Measurements from ENCODE around the gene CCDC116.

CCDC116 gene

GRCh38 chr22:21680830-21681565 is 48.4 kb downstream of the CCDC116 start:
- H3K27me3 ChIP-seq (replicated peaks; ENCODE audit: control insufficient read depth, insufficient read depth, low read length), result no peaks in the 10 kb centered on the region
- no peaks in the 10 kb centered on the region for H3K9me3 ChIP-seq (ENCODE audit: control insufficient read depth, low read length)
- DNase-seq (ENCODE audit: low read depth), result no peak
- peaks cover 5% of the 10 kb centered on the region for H3K4me1 ChIP-seq (ENCODE audit: control insufficient read depth, insufficient read depth, low read length)
- H3K36me3 ChIP-seq (ENCODE audit: control insufficient read depth, insufficient read depth, low read length, severe bottlenecking), result peaks cover 39% of the 10 kb centered on the region
- no peak overlapping the region for H3K4me3 ChIP-seq (ENCODE audit: low read length)
- H3K9ac ChIP-seq (ENCODE audit: low read length), result no peak overlapping the region

- H3K9me3 ChIP-seq (ENCODE audit: control insufficient read depth, low read length), result no peaks in the 10 kb centered on the region
- H3K36me3 ChIP-seq (ENCODE audit: control insufficient read depth, insufficient read depth, low read length, severe bottlenecking), result peaks cover 44% of the 10 kb centered on the region
- peaks cover 5% of the 10 kb centered on the region for H3K4me1 ChIP-seq (ENCODE audit: control insufficient read depth, insufficient read depth, low read length)
- H3K4me3 ChIP-seq (ENCODE audit: low read length), result no peak overlapping the region
- no peak overlapping the region for H3K9ac ChIP-seq (ENCODE audit: low read length)
- no peak for DNase-seq (ENCODE audit: low read depth)
- H3K27me3 ChIP-seq (replicated peaks; ENCODE audit: control insufficient read depth, insufficient read depth, low read length), result no peaks in the 10 kb centered on the region
Measured at GRCh38 chr22:21681566-21682370, 49.2 kb downstream of the CCDC116 start.

GRCh38 chr22:21682385-21683175 is 50.0 kb downstream of the CCDC116 start:
- DNase-seq (ENCODE audit: low read depth), result no peak
- Histone ChIP-seq H3K9ac (ENCODE audit: low read length) (no peak overlapping the region), H3K27me3 (replicated peaks; ENCODE audit: control insufficient read depth, insufficient read depth, low read length) (no peaks in the 10 kb centered on the region), H3K4me3 (ENCODE audit: low read length) (no peak overlapping the region), H3K4me1 (ENCODE audit: control insufficient read depth, insufficient read depth, low read length) (peaks cover 4% of the 10 kb centered on the region), H3K9me3 (ENCODE audit: control insufficient read depth, low read length) (no peaks in the 10 kb centered on the region), H3K36me3 (ENCODE audit: control insufficient read depth, insufficient read depth, low read length, severe bottlenecking) (peaks cover 49% of the 10 kb centered on the region)

GRCh38 chr22:21683401-21683811 is 50.8 kb downstream of the CCDC116 start:
- no peak overlapping the region for H3K4me3 ChIP-seq (ENCODE audit: low read length)
- H3K27me3 ChIP-seq (replicated peaks; ENCODE audit: control insufficient read depth, insufficient read depth, low read length), result no peaks in the 10 kb centered on the region
- H3K4me1 ChIP-seq (ENCODE audit: control insufficient read depth, insufficient read depth, low read length), result no peaks in the 10 kb centered on the region
- peaks cover 55% of the 10 kb centered on the region for H3K36me3 ChIP-seq (ENCODE audit: control insufficient read depth, insufficient read depth, low read length, severe bottlenecking)
- H3K9me3 ChIP-seq (ENCODE audit: control insufficient read depth, low read length), result no peaks in the 10 kb centered on the region
- no peak for DNase-seq (ENCODE audit: low read depth)
- no peak overlapping the region for H3K9ac ChIP-seq (ENCODE audit: low read length)

GRCh38 chr22:21684492-21685163 is 52.1 kb downstream of the CCDC116 start:
- Histone ChIP-seq H3K4me3 (ENCODE audit: low read length) (no peak overlapping the region), H3K27me3 (replicated peaks; ENCODE audit: control insufficient read depth, insufficient read depth, low read length) (no peaks in the 10 kb centered on the region), H3K4me1 (ENCODE audit: control insufficient read depth, insufficient read depth, low read length) (no peaks in the 10 kb centered on the region), H3K9me3 (ENCODE audit: control insufficient read depth, low read length) (no peaks in the 10 kb centered on the region), H3K9ac (ENCODE audit: low read length) (no peak overlapping the region), H3K36me3 (ENCODE audit: control insufficient read depth, insufficient read depth, low read length, severe bottlenecking) (peaks cover 55% of the 10 kb centered on the region)
- DNase-seq (ENCODE audit: low read depth), result no peak

DNA sequence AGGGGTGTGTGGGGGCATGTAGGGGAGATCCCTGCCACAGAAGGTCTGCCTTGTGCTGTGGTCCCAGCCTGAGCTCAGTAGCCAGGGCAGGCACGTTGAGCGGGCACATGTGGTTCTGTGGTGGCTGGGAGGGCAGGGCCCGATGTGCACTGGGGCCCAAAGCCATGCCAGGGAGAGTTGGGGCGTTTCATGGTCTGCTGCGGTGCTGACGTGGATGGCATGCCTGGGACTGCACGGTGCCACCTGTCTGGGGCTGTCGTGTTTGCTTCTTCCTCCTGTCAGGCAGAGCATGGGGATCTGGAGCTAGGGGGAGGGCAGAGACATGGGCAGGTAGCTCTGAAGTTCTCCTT is 52.6 kb downstream of the CCDC116 start:
- Histone ChIP-seq H3K4me1 (ENCODE audit: control insufficient read depth, insufficient read depth, low read length) (no peaks in the 10 kb centered on the region), H3K27me3 (replicated peaks; ENCODE audit: control insufficient read depth, insufficient read depth, low read length) (no peaks in the 10 kb centered on the region), H3K4me3 (ENCODE audit: low read length) (no peak overlapping the region), H3K9ac (ENCODE audit: low read length) (no peak overlapping the region), H3K36me3 (ENCODE audit: control insufficient read depth, insufficient read depth, low read length, severe bottlenecking) (peaks cover 55% of the 10 kb centered on the region), H3K9me3 (ENCODE audit: control insufficient read depth, low read length) (no peaks in the 10 kb centered on the region)
- no peak for DNase-seq (ENCODE audit: low read depth)

- no peak for DNase-seq (ENCODE audit: low read depth)
- H3K36me3 ChIP-seq (ENCODE audit: control insufficient read depth, insufficient read depth, low read length, severe bottlenecking), result peaks cover 53% of the 10 kb centered on the region
- no peaks in the 10 kb centered on the region for H3K4me1 ChIP-seq (ENCODE audit: control insufficient read depth, insufficient read depth, low read length)
- H3K27me3 ChIP-seq (replicated peaks; ENCODE audit: control insufficient read depth, insufficient read depth, low read length), result no peaks in the 10 kb centered on the region
- no peak overlapping the region for H3K4me3 ChIP-seq (ENCODE audit: low read length)
- no peaks in the 10 kb centered on the region for H3K9me3 ChIP-seq (ENCODE audit: control insufficient read depth, low read length)
- H3K9ac ChIP-seq (ENCODE audit: low read length), result no peak overlapping the region
Measured at GRCh38 chr22:21686193-21686608, 53.6 kb downstream of the CCDC116 start.
